ENCODE data around the gene DCBLD2.

DNA sequence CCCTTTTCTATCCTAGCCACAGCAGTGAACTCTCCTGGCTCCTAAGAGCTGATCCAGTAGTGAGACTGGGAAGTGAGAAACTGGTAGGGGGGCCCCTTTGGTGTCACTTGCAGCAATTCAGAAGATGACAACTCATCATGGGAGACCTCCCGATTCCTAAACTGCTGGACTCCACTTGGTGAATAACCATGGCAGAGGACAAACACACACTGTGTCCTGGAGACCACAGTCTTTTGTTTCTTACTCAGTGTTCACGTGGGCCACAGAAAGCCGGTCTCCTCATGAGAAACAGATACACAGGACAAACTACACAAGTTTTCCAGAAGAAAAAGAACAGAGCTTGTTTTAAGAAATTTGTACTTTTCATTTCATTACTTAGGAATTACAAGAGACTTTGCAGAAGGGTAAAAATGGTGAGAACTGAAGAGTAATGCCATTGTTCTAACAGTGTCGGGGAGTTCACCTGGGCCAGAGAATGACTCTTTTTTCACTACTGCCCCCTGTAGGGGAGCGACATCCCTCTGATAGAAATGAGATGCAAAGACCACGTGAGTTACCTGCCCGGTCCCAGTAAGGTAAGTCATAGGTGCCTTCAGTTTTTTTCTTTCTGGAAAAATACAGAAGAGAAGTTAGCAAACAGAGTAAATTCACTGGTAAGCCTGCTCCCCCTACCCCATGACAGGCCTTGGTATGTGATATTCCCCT, 100.3 kb downstream of the DCBLD2 start:
- TF ChIP-seq CTCF (IDR thresholded peaks at IDR 0.05; ENCODE audit: insufficient read depth, low read length) (no peak), REST (IDR thresholded peaks at IDR 0.05; ENCODE audit: insufficient replicate concordance, low read depth) (no peak), POLR2AphosphoS5 (IDR thresholded peaks at IDR 0.05; ENCODE audit: low read depth) (no peak)
